Skin of body (tissue), 2 donors: ENCODE measurements around the gene CHI3L1. TPM values are rescaled to one million over a fixed set of nuclear protein-coding genes. Genes with fewer than 3 reads are reported as not detected.

ENCODE experiments used
- DNase-seq: peaks from one replicate; lab custom pipeline; 2025; lab: John Stamatoyannopoulos, UW
- total RNA-seq: library from RNA; depleted of rRNA; stranded (reverse); fragments of >200 nt; gene quantifications from one replicate; pipeline ENCODE4 v1.2.3, GENCODE V29; 2014

Gene CHI3L1
- total RNA-seq, 1 donor from 2014 or later: 42.2 TPM

GRCh38 chr1:203169770-203170520 lies 16.6 kb downstream of the CHI3L1 start:
- no peak for DNase-seq

GRCh38 chr1:203168991-203169390 lies 17.5 kb downstream of the CHI3L1 start:
- DNase-seq: no peak

GRCh38 chr1:203168256-203168786 lies 18.2 kb downstream of the CHI3L1 start:
- DNase-seq: no peak

GRCh38 chr1:203167913-203168200 lies 18.6 kb downstream of the CHI3L1 start:
- DNase-seq: no peak

GRCh38 chr1:203167026-203167912 lies 19.2 kb downstream of the CHI3L1 start:
- no peak for DNase-seq

GRCh38 chr1:203166192-203166940 lies 20.1 kb downstream of the CHI3L1 start:
- no peak for DNase-seq

GRCh38 chr1:203165800-203166161 lies 20.7 kb downstream of the CHI3L1 start:
- no peak for DNase-seq

GRCh38 chr1:203165101-203165799 lies 21.3 kb downstream of the CHI3L1 start:
- no peak for DNase-seq

- no peak for DNase-seq
These were observed 22.4 kb downstream of the CHI3L1 start for GRCh38 chr1:203163891-203164635.

- DNase-seq: no peak
These were observed 24.1 kb downstream of the CHI3L1 start for GRCh38 chr1:203162403-203162802.

- DNase-seq: no peak
These were observed 24.8 kb downstream of the CHI3L1 start for GRCh38 chr1:203161703-203162102.

- DNase-seq: no peak
These were observed 25.3 kb downstream of the CHI3L1 start for GRCh38 chr1:203161175-203161574.

- DNase-seq: no peak
These were observed 26.7 kb downstream of the CHI3L1 start for GRCh38 chr1:203159844-203160243.

- no peak for DNase-seq
These were observed 27.4 kb downstream of the CHI3L1 start for GRCh38 chr1:203158960-203159665.

- DNase-seq: no peak
These were observed 28.1 kb downstream of the CHI3L1 start for GRCh38 chr1:203158423-203158822.

- no peak for DNase-seq
These were observed 30.2 kb downstream of the CHI3L1 start for GRCh38 chr1:203156280-203156679.

GRCh38 chr1:203153989-203154821 lies 32.3 kb downstream of the CHI3L1 start:
- DNase-seq: no peak

- DNase-seq: no peak
These were observed 33.2 kb downstream of the CHI3L1 start for GRCh38 chr1:203153051-203153988.
